Thyroid gland (tissue), 4 donors: ENCODE measurements around the gene ZNF527. TPM values are rescaled to one million over a fixed set of nuclear protein-coding genes. Genes with fewer than 3 reads are reported as not detected.
"Not testable (repeated sequence)": the region's sequence is repeated elsewhere in the genome, so short reads cannot be mapped to it uniquely, and the experiment has no call there.

Experiments
- DNase-seq, 2 donors: peaks; one replicate each; pipeline ENCODE4 v3.0.0-alpha.2; 2019
- H3K27ac ChIP-seq, 3 donors: fragments of 200-600 bp; sonication (generic); 1 replicate in 2 of 3; 2 replicates in 1 of 3; pipeline ENCODE4 v1.5.1; 2016 to 2019; ENCODE audit warnings: mild to moderate bottlenecking in 1 of 3, moderate library complexity in 1 of 3
- H3K27me3 ChIP-seq: fragments of 200-600 bp; sonication (generic); one replicate; pipeline ENCODE4 v1.5.1; 2019
- H3K36me3 ChIP-seq, 2 donors: fragments of 200-600 bp; sonication (generic); one replicate each; pipeline ENCODE4 v1.5.1; 2016 to 2019
- H3K4me1 ChIP-seq, 2 donors: fragments of 200-600 bp; sonication (generic); one replicate each; pipeline ENCODE4 v1.5.1; 2017 to 2019
- H3K4me3 ChIP-seq, 3 donors: fragments of 200-600 bp; sonication (generic); replicated peaks in 1 of 3; 1 replicate in 2 of 3; 2 replicates in 1 of 3; pipeline ENCODE4 v1.5.1; 2016; ENCODE audit warnings: mild to moderate bottlenecking in 1 of 3
- H3K9me3 ChIP-seq: fragments of 200-600 bp; sonication (generic); one replicate; pipeline ENCODE4 v1.5.1; 2017
- POLR2A ChIP-seq, 2 donors: fragments of 450-650 bp; IDR thresholded peaks; one replicate each; pipeline ENCODE4 v1.6.1; 2017; ENCODE audit warnings: antibody characterized with exemption in 2 of 2, mild to moderate bottlenecking in 2 of 2, moderate library complexity in 1 of 2
- WGBS, 2 donors: methylation state at CpG; one replicate each; pipeline ENCODE4 v1.1.5; 2017; 5-methylcytosine and 5-hydroxymethylcytosine counted together
- intact Hi-C: fragments of 100-400 bp; cut with DNase I; formaldehyde crosslinking; loops from one replicate; pipeline ENCODE4 v1.15.1; 2023
- total RNA-seq, 4 donors: library from RNA; depleted of rRNA; stranded (reverse); fragments of >200 nt; gene quantifications; one replicate each; pipeline ENCODE4 v1.2.3, GENCODE V29; 2016
- TF ChIP-seq, protein P1 (sequence below), 6 experiments: fragments of 200-600 bp in 3 of 6; fragments of 450-650 bp in 3 of 6; sonication (generic) in 3 of 6; IDR thresholded peaks; one replicate each; pipeline ENCODE4 v1.5.1; 2016 to 2019; ENCODE audit warnings: antibody characterized with exemption in 6 of 6, mild to moderate bottlenecking in 2 of 6, inconsistent platforms in 1 of 6, moderate library complexity in 1 of 6

The ZNF527 gene
- total RNA-seq, 4 donors from 2014 or later = 11.6 to 16.4 (median 12.9) TPM

GRCh38 chr19:37355901-37356300 lies 15.0 kb upstream of the ZNF527 start:
- no peaks in the 10 kb centered on the region for H3K9me3 ChIP-seq
- peaks cover 0 to 15% of the 10 kb centered on the region in 2 donors for H3K36me3 ChIP-seq
- H3K4me1 ChIP-seq = no peaks in the 10 kb centered on the region
- 96 to 99% methylated on average over 4 of the region's 4 CpGs for WGBS, 2 donors
- no peak for DNase-seq
- H3K27ac ChIP-seq = no peak overlapping the region
- TF ChIP-seq, protein P1, sequence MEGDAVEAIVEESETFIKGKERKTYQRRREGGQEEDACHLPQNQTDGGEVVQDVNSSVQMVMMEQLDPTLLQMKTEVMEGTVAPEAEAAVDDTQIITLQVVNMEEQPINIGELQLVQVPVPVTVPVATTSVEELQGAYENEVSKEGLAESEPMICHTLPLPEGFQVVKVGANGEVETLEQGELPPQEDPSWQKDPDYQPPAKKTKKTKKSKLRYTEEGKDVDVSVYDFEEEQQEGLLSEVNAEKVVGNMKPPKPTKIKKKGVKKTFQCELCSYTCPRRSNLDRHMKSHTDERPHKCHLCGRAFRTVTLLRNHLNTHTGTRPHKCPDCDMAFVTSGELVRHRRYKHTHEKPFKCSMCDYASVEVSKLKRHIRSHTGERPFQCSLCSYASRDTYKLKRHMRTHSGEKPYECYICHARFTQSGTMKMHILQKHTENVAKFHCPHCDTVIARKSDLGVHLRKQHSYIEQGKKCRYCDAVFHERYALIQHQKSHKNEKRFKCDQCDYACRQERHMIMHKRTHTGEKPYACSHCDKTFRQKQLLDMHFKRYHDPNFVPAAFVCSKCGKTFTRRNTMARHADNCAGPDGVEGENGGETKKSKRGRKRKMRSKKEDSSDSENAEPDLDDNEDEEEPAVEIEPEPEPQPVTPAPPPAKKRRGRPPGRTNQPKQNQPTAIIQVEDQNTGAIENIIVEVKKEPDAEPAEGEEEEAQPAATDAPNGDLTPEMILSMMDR (IDR thresholded peaks at IDR 0.05) = no peak
- no peak for TF ChIP-seq POLR2A (IDR thresholded peaks at IDR 0.05)
- H3K4me3 ChIP-seq = no peak overlapping the region
- intact Hi-C loops = no loop called here
- H3K27me3 ChIP-seq = no peaks in the 10 kb centered on the region

DNA sequence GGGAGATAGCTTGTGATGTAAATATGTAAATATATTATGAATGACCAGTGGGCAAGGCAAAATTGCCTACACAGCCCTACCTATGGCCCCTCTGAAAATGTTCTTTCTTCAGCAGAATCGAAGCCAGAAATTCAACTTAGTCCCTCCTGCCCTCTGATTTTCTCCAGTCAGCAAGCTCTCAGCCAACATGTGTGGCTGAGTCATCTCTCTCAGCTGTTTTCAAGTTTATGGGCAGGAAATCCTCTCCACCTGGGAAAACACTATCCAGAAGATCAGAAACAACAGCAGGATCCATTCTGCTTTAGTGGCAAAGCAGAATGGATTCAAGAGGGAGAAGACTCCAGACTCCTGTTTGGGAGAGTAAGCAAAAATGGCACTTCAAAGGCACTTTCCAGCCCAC lies 8.9 kb upstream of the ZNF527 start:
- no peaks in the 10 kb centered on the region for H3K27me3 ChIP-seq
- intact Hi-C loops = no loop called here
- no peaks in the 10 kb centered on the region for H3K9me3 ChIP-seq
- DNase-seq = peak in 1 of 2 donors; percentile 12
- H3K4me3 ChIP-seq = no peak overlapping the region
- H3K27ac ChIP-seq = peak overlapping the region; percentile 7 to 79 (median 77)
- H3K4me1 ChIP-seq = peaks cover 17 to 24% of the 10 kb centered on the region in 2 donors
- peaks cover 4 to 15% of the 10 kb centered on the region in 2 donors for H3K36me3 ChIP-seq
- 67 to 77% methylated on average over 1 of the region's 1 CpG for WGBS, 2 donors
- no peak for TF ChIP-seq POLR2A (IDR thresholded peaks at IDR 0.05)
- TF ChIP-seq, protein P1 (IDR thresholded peaks at IDR 0.05) = no peak

DNA sequence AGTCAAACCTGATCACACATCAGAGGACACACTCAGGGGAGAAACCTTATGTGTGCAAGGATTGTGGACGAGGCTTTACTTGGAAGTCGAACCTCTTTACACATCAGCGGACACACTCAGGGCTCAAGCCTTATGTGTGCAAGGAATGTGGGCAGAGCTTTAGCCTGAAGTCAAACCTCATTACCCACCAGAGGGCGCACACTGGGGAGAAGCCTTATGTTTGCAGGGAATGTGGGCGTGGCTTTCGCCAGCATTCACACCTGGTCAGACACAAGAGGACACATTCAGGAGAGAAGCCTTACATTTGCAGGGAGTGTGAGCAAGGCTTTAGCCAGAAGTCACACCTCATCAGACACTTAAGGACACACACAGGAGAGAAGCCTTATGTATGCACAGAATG lies 8.2 kb upstream of the ZNF527 start:
- peaks cover 17 to 24% of the 10 kb centered on the region in 2 donors for H3K4me1 ChIP-seq
- no peaks in the 10 kb centered on the region for H3K9me3 ChIP-seq
- H3K36me3 ChIP-seq = peaks cover 4 to 15% of the 10 kb centered on the region in 2 donors
- WGBS, 2 donors = 48 to 71% methylated on average over 6 of the region's 6 CpGs
- intact Hi-C loops = no loop called here
- TF ChIP-seq POLR2A (IDR thresholded peaks at IDR 0.05) = no peak
- TF ChIP-seq, protein P1 (IDR thresholded peaks at IDR 0.05) = peak in 5 of 6 experiments; percentile 33 to 60 (median 52)
- peak; percentile 90 for DNase-seq
- H3K27ac ChIP-seq = peak overlapping the region; percentile 56 to 79 (median 77)
- no peak overlapping the region for H3K4me3 ChIP-seq
- no peaks in the 10 kb centered on the region for H3K27me3 ChIP-seq

GRCh38 chr19:37370386-37370879 lies 466 bp upstream of the ZNF527 start:
- intact Hi-C loops, H3K4me1 ChIP-seq, H3K9me3 ChIP-seq, H3K36me3 ChIP-seq, H3K27me3 ChIP-seq: not testable (repeated sequence)
- DNase-seq = peak in 1 of 2 donors; percentile 19
- H3K4me3 ChIP-seq = peak overlapping the region; percentile 3 to 53 (median 17)
- WGBS, 2 donors = 16 to 17% methylated on average over 15 to 18 of the region's 18 CpGs
- peak overlapping the region; percentile 42 to 83 (median 75) for H3K27ac ChIP-seq

DNA sequence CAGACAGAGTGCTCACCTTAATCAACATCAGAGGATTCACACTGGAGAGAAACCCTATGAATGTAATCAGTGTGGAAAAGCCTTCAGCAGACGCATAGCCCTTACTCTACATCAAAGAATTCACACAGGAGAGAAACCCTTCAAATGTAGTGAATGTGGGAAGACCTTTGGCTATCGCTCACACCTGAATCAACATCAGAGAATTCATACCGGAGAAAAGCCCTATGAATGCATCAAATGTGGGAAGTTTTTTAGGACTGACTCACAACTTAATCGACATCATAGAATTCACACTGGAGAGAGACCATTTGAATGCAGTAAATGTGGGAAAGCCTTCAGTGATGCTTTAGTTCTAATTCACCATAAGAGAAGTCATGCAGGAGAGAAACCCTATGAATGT lies 18.3 kb downstream of the ZNF527 start:
- H3K36me3 ChIP-seq = peaks cover 44 to 54% of the 10 kb centered on the region in 2 donors
- peaks cover 23% of the 10 kb centered on the region for H3K9me3 ChIP-seq
- intact Hi-C loops = no loop called here

DNA sequence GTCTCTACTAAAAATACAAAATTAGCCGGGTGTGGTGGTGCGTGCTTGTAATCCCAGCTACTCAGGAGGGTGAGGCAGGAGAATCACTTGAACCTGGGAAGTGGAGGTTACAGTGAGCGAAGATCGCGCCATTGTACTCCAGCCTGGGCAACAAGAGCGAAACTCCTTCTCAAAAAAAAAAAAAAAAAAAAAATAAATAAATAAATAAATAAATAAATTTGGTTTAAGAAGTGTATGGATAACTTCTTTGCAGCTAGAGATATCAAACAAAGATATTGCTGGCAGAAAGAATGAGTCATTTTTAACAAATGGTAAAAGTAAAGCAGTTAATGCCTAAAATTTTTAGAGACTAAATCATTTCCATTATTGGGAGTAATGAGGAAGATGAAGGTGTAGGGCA lies 20.5 kb downstream of the ZNF527 start:
- intact Hi-C loops, H3K27ac ChIP-seq, H3K27me3 ChIP-seq, DNase-seq, H3K4me3 ChIP-seq, H3K4me1 ChIP-seq: not testable (repeated sequence)
- peaks cover 24 to 33% of the 10 kb centered on the region in 2 donors for H3K36me3 ChIP-seq
- peaks cover 26% of the 10 kb centered on the region for H3K9me3 ChIP-seq
- WGBS, 2 donors = 98 to 99% methylated on average over 6 of the region's 6 CpGs

More for the DNA sequence above, 18.3 kb downstream of the ZNF527 start:
- DNase-seq = no peak
- Histone ChIP-seq H3K27me3 (no peaks in the 10 kb centered on the region), H3K4me3 (no peak overlapping the region), H3K27ac (no peak overlapping the region), H3K4me1 (no peaks in the 10 kb centered on the region)
- 99 to 100% methylated on average over 4 of the region's 4 CpGs for WGBS, 2 donors
- TF ChIP-seq, protein P1 (IDR thresholded peaks at IDR 0.05) = no peak
- TF ChIP-seq POLR2A (IDR thresholded peaks at IDR 0.05) = no peak
